HT1080 (cell line): ENCODE results near the gene CNBD2. TPM values are rescaled to one million over a fixed set of nuclear protein-coding genes. Genes with fewer than 3 reads are reported as not detected.
"Not testable (repeated sequence)": the region's sequence is repeated elsewhere in the genome, so short reads cannot be mapped to it uniquely, and the experiment has no call there.

Experiments
- DNase-seq: peaks from one replicate; pipeline ENCODE4 v3.0.0-alpha.2; 2015; ENCODE audit warnings: low read depth
- total RNA-seq: library from RNA; depleted of rRNA; stranded (reverse); fragments of >200 nt; shearing (Covaris generic); gene quantifications from 2 replicates; pipeline ENCODE4 v1.2.3, GENCODE V29; 2014

Gene CNBD2
- total RNA-seq, 1 experiment from 2014 or later = 5.5 TPM

- no peak for DNase-seq
Measured at GRCh38 chr20:36018208-36018988, 50.0 kb downstream of the CNBD2 start.

DNA sequence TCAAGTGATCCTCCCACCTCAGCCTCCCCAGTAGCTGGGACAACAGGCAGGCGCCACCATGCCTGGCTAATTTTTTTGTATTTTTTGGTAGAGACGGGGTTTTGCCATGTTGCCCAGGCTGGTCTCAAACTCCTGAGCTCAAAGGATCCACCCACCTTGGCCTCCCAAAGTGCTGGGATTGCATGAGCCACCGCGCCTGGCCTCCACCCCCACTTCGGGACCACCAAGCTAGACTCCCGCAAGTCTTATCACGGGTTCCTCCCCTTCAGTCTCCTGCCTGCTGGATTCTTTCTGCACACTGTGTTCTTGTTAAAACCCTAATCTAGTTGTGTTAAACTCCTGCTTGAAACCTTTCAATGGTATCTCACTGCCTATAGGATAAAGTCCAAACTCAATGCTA lies 57.7 kb downstream of the CNBD2 start:
- DNase-seq = not testable (repeated sequence)

DNA sequence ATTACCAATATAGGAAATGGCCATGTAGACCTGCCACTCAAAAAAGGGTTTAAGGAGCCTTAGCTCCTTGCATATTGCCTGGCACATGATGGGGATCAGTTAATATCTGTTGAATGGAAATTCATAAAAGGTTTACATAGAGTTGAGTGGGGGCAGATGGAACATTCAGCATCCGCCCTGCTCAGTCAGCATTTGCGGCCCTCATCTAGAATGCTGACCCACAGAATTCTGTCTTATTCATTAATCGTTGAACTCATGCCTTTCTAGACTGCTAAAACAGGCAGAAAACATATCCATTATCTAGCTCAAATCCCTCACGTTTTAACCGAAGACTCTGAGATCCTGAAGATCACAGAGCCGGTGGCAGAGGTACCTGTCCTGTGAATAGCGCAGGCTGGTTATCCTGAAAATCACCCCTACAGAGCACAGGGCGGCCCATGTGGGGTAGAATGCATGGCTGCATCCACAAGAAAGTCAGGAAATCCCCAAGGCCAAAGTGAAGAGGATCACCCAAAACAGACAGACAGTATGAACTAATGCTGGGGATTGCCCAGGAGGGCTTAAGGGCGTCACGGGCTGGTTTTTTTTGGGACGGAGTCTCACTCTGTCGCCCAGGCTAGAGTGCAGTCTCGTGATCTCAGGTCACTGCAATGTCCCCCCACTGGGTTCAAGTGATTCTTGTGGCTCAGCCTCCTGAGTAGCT lies 59.9 kb downstream of the CNBD2 start:
- DNase-seq = no peak

- DNase-seq = no peak
Measured at GRCh38 chr20:36030149-36030548, 61.8 kb downstream of the CNBD2 start.

DNA sequence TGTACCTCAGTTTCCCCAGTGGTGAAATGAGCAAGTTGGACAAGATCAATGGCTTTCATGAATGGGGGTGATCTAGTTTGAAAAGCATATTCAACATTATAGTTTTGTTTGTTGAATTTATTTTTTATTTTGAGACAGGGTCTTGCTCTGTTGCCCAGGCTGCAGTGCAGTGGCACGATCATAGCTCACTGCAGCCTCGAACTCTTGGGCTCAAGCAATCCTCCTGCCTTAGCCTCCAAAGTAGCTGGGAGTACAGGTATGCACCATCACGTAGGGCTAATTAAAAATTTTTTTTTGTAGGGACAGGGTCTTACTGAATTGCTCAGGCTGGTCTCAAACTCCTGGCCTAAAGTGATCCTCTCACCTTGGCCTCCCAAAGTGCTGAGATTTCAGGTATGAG lies 63.4 kb downstream of the CNBD2 start:
- DNase-seq = no peak

GRCh38 chr20:36034875-36035274 lies 66.5 kb downstream of the CNBD2 start:
- DNase-seq = no peak

DNA sequence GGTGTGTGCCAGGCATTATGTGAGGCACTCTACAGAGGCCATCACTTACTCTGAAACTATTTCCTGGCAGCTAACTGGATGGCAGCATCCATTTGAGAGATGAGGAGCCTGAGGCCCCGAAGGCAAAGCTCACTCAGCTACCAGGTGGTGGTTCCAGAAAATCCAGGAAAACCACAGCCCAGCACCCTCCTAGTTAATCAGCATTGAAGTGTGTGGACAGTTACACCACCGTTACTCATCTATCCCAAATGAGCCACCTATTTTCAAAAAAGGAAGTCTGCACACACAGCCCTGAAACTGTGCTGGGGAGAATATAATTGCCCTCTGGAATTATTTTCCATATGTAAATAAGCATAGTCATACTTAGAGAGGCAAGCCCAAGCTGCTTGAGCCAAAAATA lies 67.4 kb downstream of the CNBD2 start:
- peak; percentile 84 for DNase-seq

GRCh38 chr20:36036688-36037087 lies 68.3 kb downstream of the CNBD2 start:
- DNase-seq = no peak

DNA sequence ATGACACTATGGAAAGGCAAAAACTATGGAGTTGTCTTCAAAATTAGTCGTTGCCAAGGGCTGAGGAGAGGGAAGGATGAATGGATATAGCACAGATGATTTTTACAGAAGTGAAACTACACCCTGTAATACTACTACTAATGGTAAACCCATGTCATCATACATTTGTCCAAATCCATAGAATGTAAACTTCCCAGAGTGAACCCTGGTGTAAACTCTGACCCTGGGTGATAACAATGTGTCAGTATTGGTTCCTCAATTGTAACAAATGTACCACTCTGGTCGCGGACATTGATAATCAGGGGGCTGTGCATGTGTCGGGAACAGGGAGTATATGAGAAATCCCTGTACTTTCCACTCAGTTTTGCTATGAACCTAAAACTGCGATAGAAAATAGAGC lies 72.2 kb downstream of the CNBD2 start:
- DNase-seq = no peak

- DNase-seq = no peak
Measured at GRCh38 chr20:36043441-36043840, 75.1 kb downstream of the CNBD2 start.

GRCh38 chr20:36043892-36044515 lies 75.6 kb downstream of the CNBD2 start:
- no peak for DNase-seq

GRCh38 chr20:36045373-36045714 lies 77.0 kb downstream of the CNBD2 start:
- no peak for DNase-seq

GRCh38 chr20:36046073-36046798 lies 77.8 kb downstream of the CNBD2 start:
- not testable (repeated sequence) for DNase-seq

DNA sequence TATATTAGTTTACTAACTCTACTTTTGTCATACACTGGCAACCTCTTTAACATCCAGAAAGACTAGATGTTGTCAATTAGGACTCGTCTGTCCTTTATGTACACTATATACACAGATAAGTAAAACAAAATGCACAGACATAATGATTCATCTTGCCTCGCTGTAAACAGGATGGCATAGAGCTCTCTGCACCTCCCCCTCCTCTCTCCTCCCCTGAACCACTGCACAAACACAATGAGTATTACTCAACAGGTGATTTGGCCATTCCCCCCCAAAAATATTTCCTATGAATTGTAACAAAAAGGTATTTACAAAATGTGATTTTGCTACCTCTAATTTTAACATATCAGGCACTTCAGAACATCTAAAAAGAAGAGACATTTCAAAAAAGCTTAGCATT lies 81.0 kb downstream of the CNBD2 start:
- not testable (repeated sequence) for DNase-seq

DNA sequence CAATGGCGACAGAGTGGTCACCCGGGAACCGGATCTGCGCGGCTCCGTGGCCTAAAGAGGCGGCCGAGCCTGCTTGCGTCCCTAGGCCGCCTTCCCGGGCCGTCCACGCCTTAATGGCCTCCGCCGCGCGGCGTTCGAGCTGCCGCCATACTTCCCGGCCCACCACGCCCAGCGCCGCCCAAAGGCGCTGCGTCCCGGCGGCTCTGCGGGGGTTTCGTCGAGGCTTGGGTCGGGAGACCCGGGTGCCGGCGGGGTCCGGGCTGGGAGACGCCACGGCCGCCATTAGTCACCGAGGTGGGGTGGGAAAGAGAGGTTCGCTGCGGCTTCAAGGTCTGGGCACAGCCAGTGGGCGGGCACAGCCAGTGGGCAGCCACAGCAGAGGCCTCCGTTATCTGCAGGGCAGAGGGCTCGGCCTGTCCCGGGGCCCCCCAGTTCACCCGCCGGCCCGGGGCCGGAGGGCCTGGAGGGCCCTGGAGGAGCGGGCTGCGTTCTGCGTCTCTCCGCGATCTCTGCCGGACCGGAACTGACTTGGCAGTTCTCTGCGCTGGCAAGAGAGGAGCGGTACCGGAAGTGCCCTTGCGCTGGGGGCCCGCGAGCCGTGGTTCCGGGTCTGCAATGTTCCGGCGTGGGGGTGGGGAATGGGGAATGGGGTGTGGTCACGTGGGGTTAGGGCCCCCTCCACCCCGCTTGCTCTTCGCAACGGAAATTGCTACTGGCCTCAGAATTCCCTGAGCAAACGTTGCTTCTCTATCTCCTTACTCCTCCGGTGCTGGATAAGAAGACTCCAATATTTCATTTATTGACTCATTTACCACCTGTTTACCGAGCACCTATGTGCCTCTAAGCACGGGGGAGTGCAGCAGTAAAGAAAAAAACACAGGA lies 82.3 kb downstream of the CNBD2 start:
- DNase-seq = peak; percentile 76

DNA sequence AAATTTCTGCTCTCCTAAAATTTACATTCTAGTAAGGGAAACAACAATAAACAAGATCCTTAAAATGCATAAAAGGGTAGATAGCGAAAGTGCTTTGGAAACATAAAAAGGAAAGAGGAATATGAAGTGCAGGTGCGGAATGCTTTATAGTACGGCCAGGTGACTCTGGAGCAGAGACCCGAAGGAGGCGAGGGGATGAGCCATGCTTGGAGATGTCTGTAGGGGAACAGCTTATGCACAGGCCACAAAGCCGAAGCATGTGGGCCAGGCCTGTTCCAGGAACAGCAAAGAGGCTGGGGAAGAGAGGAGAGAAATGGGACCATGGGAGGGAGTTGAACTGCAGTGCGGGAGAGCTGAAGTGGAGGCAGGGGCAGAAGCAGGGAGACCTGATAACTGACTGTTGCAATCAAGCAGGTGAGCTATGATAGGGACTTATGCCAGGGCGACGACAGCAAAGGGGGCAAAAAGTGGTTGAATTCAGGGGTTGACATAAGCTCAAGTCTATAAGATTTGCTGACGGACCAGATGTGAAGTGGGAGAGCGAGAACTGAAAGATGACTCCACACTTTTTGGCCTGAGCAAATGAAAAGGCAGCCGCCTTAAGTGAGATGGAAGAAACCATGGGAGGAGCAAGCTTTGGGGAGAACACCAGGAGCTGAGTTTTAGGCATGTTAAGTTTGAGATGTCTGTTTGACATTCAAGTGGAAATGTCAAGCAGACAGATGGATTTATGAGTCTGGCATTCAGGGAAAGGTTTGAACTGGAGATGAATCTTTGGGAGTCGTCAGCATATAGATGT lies 83.1 kb downstream of the CNBD2 start:
- DNase-seq = no peak

GRCh38 chr20:36052117-36052513 lies 83.7 kb downstream of the CNBD2 start:
- no peak for DNase-seq

GRCh38 chr20:36053863-36054518 lies 85.6 kb downstream of the CNBD2 start:
- not testable (repeated sequence) for DNase-seq

- no peak for DNase-seq
Measured at GRCh38 chr20:36055145-36055544, 86.8 kb downstream of the CNBD2 start.
